PC-3 (cell line): ENCODE results near the gene YTHDF1. TPM values are rescaled to one million over a fixed set of nuclear protein-coding genes. Genes with fewer than 3 reads are reported as not detected.

Source experiments
- ATAC-seq: fragments of 200-7000 bp; cut with Tn5 transposase; 2 replicates; pipeline ENCODE4 v1.9.1; 2020; ENCODE audit warnings: mild to moderate bottlenecking, moderate library complexity
- BruUV-seq: library from RNA; stranded (reverse); fragments of 400-500 nt; replicated peaks from 2 replicates; lab custom pipeline; 2021; lab: Mats Ljungman, UMichigan
- CTCF ChIA-PET: fragments of 300-600 bp; sonication (Branson Sonifier 250); formaldehyde crosslinking; loops from one replicate; lab custom pipeline; 2022; ENCODE audit warnings: antibody characterized with exemption; lab: Charles Lee
- POLR2A ChIA-PET: fragments of 300-600 bp; sonication (Branson Sonifier 250); formaldehyde crosslinking; loops from one replicate; lab custom pipeline; 2022; ENCODE audit warnings: antibody characterized with exemption; ENCODE audit not compliant: unreplicated experiment; lab: Charles Lee
- DNase-seq: peaks from one replicate; pipeline ENCODE4 v3.0.0-alpha.2; 2015
- H2AFZ ChIP-seq: fragments of 300-600 bp; sonication (generic); 2 replicates; pipeline ENCODE4 v1.6.0; 2016; ENCODE audit warnings: antibody characterized with exemption, low read length
- H3F3A ChIP-seq: fragments of 300-600 bp; sonication (generic); one replicate; pipeline ENCODE4 v1.6.0; 2017; ENCODE audit warnings: antibody characterized with exemption, low read length, control low read depth, mild to moderate bottlenecking; ENCODE audit not compliant: unreplicated experiment
- H3K27ac ChIP-seq: fragments of 300-600 bp; sonication (generic); 2 replicates; pipeline ENCODE4 v1.5.1; 2016; ENCODE audit warnings: mild to moderate bottlenecking, low read length
- H3K27me3 ChIP-seq: fragments of 300-600 bp; sonication (generic); 2 replicates; pipeline ENCODE4 v1.6.1; 2016; ENCODE audit warnings: low read length, mixed read lengths
- H3K36me3 ChIP-seq: fragments of 300-600 bp; sonication (generic); 2 replicates; pipeline ENCODE4 v1.6.1; 2016; ENCODE audit warnings: low read depth, mixed run types, low read length, mixed read lengths
- H3K4me1 ChIP-seq: fragments of 300-600 bp; sonication (generic); 2 replicates; pipeline ENCODE4 v1.5.1; 2016; ENCODE audit warnings: low read length; ENCODE audit not compliant: insufficient read depth
- H3K4me2 ChIP-seq: fragments of 300-600 bp; sonication (generic); 2 replicates; pipeline ENCODE4 v1.6.0; 2016; ENCODE audit warnings: low read length
- H3K4me3 ChIP-seq: fragments of 300-600 bp; sonication (generic); 2 replicates; pipeline ENCODE4 v1.5.1; 2016; ENCODE audit warnings: mild to moderate bottlenecking, low read length, mixed read lengths
- H3K79me2 ChIP-seq: fragments of 300-600 bp; sonication (generic); 2 replicates; pipeline ENCODE4 v1.6.1; 2017; ENCODE audit warnings: low read length, mixed read lengths
- H3K9ac ChIP-seq: fragments of 300-600 bp; sonication (generic); 2 replicates; pipeline ENCODE4 v1.6.0; 2016; ENCODE audit warnings: mild to moderate bottlenecking, low read length
- H3K9me2 ChIP-seq: fragments of 300-600 bp; sonication (generic); replicated peaks from 2 replicates; pipeline ENCODE4 v1.6.1; 2016; ENCODE audit warnings: mixed run types, low read length, mixed read lengths
- H3K9me3 ChIP-seq: fragments of 300-600 bp; sonication (generic); 2 replicates; pipeline ENCODE4 v1.6.1; 2016; ENCODE audit warnings: low read length, mixed read lengths
- H4K20me1 ChIP-seq: fragments of 300-600 bp; sonication (generic); 2 replicates; pipeline ENCODE4 v1.6.1; 2016; ENCODE audit warnings: low read length, mixed read lengths
- EZH2 ChIP-seq: fragments of 300-600 bp; sonication (generic); IDR thresholded peaks from one replicate; pipeline ENCODE4 v1.6.1; 2017; ENCODE audit warnings: antibody characterized with exemption, mild to moderate bottlenecking, low read length; ENCODE audit not compliant: unreplicated experiment
- EZH2phosphoT487 ChIP-seq: fragments of 300-600 bp; sonication (generic); IDR thresholded peaks from 2 replicates; pipeline ENCODE4 v1.6.1; 2018; ENCODE audit warnings: mild to moderate bottlenecking, antibody characterized with exemption, low read length, borderline replicate concordance
- intact Hi-C: fragments of 100-400 bp; cut with micrococcal nuclease; formaldehyde crosslinking; loops from 2 replicates; pipeline ENCODE4 v1.9.0; 2023
- total RNA-seq: library from RNA; depleted of rRNA; stranded (reverse); fragments of >200 nt; gene quantifications from 2 replicates; pipeline ENCODE4 v1.2.3, GENCODE V29; 2014
- TF ChIP-seq, protein P1 (sequence below): fragments of 300-600 bp; sonication (generic); conservative IDR thresholded peaks from 2 replicates; pipeline ENCODE4 v1.5.1; 2017; ENCODE audit warnings: antibody characterized with exemption, low read depth, mild to moderate bottlenecking, low read length

The YTHDF1 gene
- total RNA-seq, 1 experiment from 2014 or later, result 30.0 TPM

DNA sequence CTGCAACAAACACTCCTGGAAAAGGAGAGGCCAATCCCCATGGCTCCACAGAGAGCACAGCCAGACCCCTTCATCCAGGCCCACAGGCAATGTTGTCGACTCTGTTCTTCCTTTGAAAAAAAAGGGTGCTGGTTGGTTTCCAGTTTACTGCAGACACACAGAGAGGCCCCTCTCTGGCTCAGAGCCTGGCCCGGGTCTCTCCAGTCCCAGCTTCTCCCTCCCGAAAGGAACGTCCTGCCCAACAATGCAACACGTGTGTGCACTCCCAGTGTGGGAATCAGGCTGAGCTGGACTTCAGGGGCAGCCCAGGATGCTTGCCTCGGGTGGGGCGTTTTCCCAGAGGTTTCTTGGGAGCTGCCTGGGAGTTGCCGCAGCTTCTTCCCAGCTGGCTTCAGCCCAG, 42.9 kb upstream of the YTHDF1 start:
- H4K20me1 ChIP-seq, result no peaks in the 10 kb centered on the region
- H3K9me2 ChIP-seq, result no peaks in the 10 kb centered on the region
- peaks cover 39% of the 10 kb centered on the region for H3K27me3 ChIP-seq
- H2AFZ ChIP-seq, result no peak overlapping the region
- no TSS peak for BruUV-seq
- H3K27ac ChIP-seq, result no peak overlapping the region
- TF ChIP-seq EZH2phosphoT487 (no peak), EZH2 (no peak)
- TF ChIP-seq, protein P1, sequence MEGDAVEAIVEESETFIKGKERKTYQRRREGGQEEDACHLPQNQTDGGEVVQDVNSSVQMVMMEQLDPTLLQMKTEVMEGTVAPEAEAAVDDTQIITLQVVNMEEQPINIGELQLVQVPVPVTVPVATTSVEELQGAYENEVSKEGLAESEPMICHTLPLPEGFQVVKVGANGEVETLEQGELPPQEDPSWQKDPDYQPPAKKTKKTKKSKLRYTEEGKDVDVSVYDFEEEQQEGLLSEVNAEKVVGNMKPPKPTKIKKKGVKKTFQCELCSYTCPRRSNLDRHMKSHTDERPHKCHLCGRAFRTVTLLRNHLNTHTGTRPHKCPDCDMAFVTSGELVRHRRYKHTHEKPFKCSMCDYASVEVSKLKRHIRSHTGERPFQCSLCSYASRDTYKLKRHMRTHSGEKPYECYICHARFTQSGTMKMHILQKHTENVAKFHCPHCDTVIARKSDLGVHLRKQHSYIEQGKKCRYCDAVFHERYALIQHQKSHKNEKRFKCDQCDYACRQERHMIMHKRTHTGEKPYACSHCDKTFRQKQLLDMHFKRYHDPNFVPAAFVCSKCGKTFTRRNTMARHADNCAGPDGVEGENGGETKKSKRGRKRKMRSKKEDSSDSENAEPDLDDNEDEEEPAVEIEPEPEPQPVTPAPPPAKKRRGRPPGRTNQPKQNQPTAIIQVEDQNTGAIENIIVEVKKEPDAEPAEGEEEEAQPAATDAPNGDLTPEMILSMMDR, result no peak
- no peaks in the 10 kb centered on the region for H3K4me1 ChIP-seq
- H3K4me3 ChIP-seq, result no peak overlapping the region
- no peaks in the 10 kb centered on the region for H3K79me2 ChIP-seq
- intact Hi-C loops, result no loop called here
- no peak overlapping the region for H3K4me2 ChIP-seq
- POLR2A ChIA-PET, result no interaction called here
- no peaks in the 10 kb centered on the region for H3F3A ChIP-seq
- DNase-seq (no peak), ATAC-seq (no peak)
- no peak overlapping the region for H3K9ac ChIP-seq
- H3K9me3 ChIP-seq, result no peaks in the 10 kb centered on the region
- CTCF ChIA-PET, result no interaction called here
- no peaks in the 10 kb centered on the region for H3K36me3 ChIP-seq

DNA sequence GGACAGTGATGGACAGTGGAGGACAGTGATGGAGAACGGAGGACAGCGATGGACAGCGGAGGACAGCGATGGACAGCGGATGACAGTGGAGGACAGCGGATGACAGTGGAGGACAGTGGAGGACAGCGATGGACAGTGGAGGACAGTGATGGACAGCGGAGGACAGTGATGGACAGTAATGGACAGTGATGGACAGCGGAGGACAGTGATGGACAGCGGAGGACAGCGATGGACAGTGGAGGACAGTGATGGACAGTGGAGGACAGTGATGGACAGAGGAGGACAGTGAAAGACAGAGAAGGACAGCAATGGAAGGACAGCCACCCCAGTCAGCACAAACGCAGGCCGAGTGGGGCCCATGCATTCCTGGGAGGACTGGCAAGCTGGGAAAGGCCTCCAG, 41.7 kb upstream of the YTHDF1 start:
- Histone ChIP-seq H3K36me3 (no peaks in the 10 kb centered on the region), H2AFZ (no peak overlapping the region), H3K4me3 (no peak overlapping the region), H4K20me1 (no peaks in the 10 kb centered on the region), H3K4me1 (no peaks in the 10 kb centered on the region), H3K9me3 (no peaks in the 10 kb centered on the region), H3K27me3 (peaks cover 42% of the 10 kb centered on the region), H3K9me2 (no peaks in the 10 kb centered on the region), H3K79me2 (no peaks in the 10 kb centered on the region), H3F3A (no peaks in the 10 kb centered on the region), H3K27ac (no peak overlapping the region), H3K4me2 (no peak overlapping the region), H3K9ac (no peak overlapping the region)
- DNase-seq (no peak), ATAC-seq (no peak)
- no TSS peak for BruUV-seq
- ChIA-PET CTCF (no interaction called here), POLR2A (no interaction called here)
- TF ChIP-seq, protein P1, result no peak
- TF ChIP-seq EZH2phosphoT487 (no peak), EZH2 (no peak)
- intact Hi-C loops, result no loop called here

DNA sequence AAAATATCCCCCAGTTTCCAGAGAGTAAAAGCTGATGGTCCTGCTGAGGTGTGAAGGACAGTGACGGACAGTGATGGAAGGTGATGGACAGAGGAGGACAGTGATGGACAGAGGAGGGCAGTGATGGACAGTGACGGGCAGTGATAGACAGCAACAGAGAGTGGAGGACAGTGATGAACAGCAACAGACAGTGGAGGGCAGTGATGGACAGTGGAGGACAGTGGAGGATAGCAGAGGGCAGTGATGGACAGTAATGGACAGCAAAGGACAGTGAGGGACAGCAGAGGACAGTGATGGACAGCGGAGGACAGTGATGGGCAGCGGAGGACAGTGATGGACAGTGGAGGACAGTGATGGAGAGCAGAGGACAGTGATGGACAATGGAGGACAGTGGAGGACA, 41.0 kb upstream of the YTHDF1 start:
- TF ChIP-seq EZH2 (no peak), EZH2phosphoT487 (no peak)
- TF ChIP-seq, protein P1, result no peak
- intact Hi-C loops, result no loop called here
- Histone ChIP-seq H3K4me1 (no peaks in the 10 kb centered on the region), H3K27ac (no peak overlapping the region), H3K79me2 (no peaks in the 10 kb centered on the region), H3K4me2 (no peak overlapping the region), H3K36me3 (no peaks in the 10 kb centered on the region), H3K27me3 (peaks cover 39% of the 10 kb centered on the region), H2AFZ (no peak overlapping the region), H4K20me1 (no peaks in the 10 kb centered on the region), H3F3A (no peaks in the 10 kb centered on the region), H3K9me3 (no peaks in the 10 kb centered on the region), H3K4me3 (no peak overlapping the region), H3K9ac (no peak overlapping the region), H3K9me2 (no peaks in the 10 kb centered on the region)
- ChIA-PET CTCF (no interaction called here), POLR2A (no interaction called here)
- ATAC-seq (no peak), DNase-seq (no peak)
- BruUV-seq, result no TSS peak
